Measurements from ENCODE around the gene TCEAL4. TPM values are rescaled to one million over a fixed set of nuclear protein-coding genes. Genes with fewer than 3 reads are reported as not detected.
A peak's percentile ranks its signal among the peaks of the same experiment; 100 is the strongest.

TCEAL4 gene
- polyA plus RNA-seq, 1 donor (not counting 4 experiments of a cell fraction or from before 2014, with no cell fraction given), result 73.1 TPM

DNA sequence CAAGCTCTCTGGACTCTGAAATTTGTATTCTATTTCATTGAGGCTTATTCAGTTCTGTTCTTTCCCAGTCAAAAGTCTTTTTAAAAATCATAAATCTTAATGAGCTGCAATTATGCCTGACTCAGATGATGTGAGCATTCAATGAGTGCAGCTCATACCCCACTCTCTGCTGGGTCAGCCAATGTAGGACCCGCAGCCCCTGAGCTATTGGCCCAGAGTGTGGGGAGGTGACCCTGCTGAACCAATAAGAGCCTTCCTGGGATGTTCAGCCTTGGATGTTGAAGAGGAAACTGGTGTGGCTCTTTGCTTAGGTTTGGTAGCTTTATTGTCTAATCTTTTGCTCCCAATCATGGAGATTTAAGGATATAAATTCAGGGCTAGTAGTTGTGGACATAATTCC is 12.1 kb upstream of the TCEAL4 start:
- Histone ChIP-seq H2AFZ (ENCODE audit: control insufficient read depth, low read length) (no peak overlapping the region), H3K4me2 (ENCODE audit: control insufficient read depth, extremely low read depth, insufficient read depth, low read depth, low read length) (no peak overlapping the region), H3K4me3 (ENCODE audit: control insufficient read depth in 2 of 3, extremely low read depth in 1 of 3, insufficient read depth in 2 of 3, low read depth in 1 of 3, low read length in 3 of 3) (no peak overlapping the region), H3K27ac (ENCODE audit: control insufficient read depth, insufficient read depth, low read length) (no peak overlapping the region), H3K9me3 (ENCODE audit: control insufficient read depth, low read depth, low read length) (no peaks in the 10 kb centered on the region), H3K9me1 (ENCODE audit: control insufficient read depth, extremely low read depth, insufficient read depth, low read length) (no peaks in the 10 kb centered on the region), H3K9ac (ENCODE audit: control insufficient read depth, extremely low read depth, insufficient read depth, low read length) (no peak overlapping the region), H4K20me1 (ENCODE audit: control insufficient read depth, extremely low read depth, insufficient read depth, low read length) (no peaks in the 10 kb centered on the region), H3K4me1 (ENCODE audit: control insufficient read depth, extremely low read depth, insufficient read depth, low read length) (peaks cover 3% of the 10 kb centered on the region), H3K36me3 (ENCODE audit: control insufficient read depth in 2 of 2, extremely low read depth in 1 of 2, insufficient read depth in 2 of 2, low read length in 2 of 2) (no peaks in the 10 kb centered on the region), H3K27me3 (ENCODE audit: control insufficient read depth, extremely low read depth, insufficient read depth, low read length) (no peaks in the 10 kb centered on the region), H3K79me2 (ENCODE audit: control insufficient read depth, insufficient read depth, low read length) (no peaks in the 10 kb centered on the region)
- dilution Hi-C loops (cut with MboI; ENCODE audit: extremely low pct_ligation_motif_present, low sequenced_read_pairs), result no loop called here
- DNase-seq (ENCODE audit: low read depth, low spot score) (no peak), FAIRE-seq (no peak)
- TF ChIP-seq, protein P1, sequence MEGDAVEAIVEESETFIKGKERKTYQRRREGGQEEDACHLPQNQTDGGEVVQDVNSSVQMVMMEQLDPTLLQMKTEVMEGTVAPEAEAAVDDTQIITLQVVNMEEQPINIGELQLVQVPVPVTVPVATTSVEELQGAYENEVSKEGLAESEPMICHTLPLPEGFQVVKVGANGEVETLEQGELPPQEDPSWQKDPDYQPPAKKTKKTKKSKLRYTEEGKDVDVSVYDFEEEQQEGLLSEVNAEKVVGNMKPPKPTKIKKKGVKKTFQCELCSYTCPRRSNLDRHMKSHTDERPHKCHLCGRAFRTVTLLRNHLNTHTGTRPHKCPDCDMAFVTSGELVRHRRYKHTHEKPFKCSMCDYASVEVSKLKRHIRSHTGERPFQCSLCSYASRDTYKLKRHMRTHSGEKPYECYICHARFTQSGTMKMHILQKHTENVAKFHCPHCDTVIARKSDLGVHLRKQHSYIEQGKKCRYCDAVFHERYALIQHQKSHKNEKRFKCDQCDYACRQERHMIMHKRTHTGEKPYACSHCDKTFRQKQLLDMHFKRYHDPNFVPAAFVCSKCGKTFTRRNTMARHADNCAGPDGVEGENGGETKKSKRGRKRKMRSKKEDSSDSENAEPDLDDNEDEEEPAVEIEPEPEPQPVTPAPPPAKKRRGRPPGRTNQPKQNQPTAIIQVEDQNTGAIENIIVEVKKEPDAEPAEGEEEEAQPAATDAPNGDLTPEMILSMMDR (optimal IDR thresholded peaks at IDR 0.05 in 1 of 3, IDR thresholded peaks at IDR 0.05 in 1 of 3, conservative IDR thresholded peaks at IDR 0.05 in 1 of 3; ENCODE audit: extremely low read depth in 1 of 3, insufficient read depth in 2 of 3, low read length in 3 of 3), result no peak
- no peak for TF ChIP-seq EZH2 (IDR thresholded peaks at IDR 0.05; ENCODE audit: low read length)

DNA sequence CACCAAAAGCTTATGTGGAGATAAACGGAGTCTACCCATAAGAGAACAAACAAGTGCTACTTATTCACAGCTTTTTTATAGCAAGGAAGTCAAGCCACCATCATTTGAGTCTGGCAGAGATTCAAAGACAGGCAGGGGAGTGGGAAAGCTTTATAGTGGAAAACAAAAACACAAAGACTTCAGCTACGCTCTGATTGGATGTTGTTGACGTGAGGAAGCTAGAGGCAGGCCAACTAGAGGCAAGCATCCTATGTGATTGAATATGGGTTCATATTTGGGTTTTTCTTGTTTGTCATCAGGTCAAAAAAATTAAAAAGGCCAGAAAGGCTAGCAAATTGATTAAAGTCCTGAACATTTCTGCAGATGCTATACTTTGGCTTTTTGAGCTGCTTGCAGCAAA is 719 bp upstream of the TCEAL4 start:
- dilution Hi-C loops (cut with MboI; ENCODE audit: extremely low pct_ligation_motif_present, low sequenced_read_pairs), result no loop called here
- Histone ChIP-seq H3K4me1 (ENCODE audit: control insufficient read depth, extremely low read depth, insufficient read depth, low read length) (no peaks in the 10 kb centered on the region), H3K27me3 (ENCODE audit: control insufficient read depth, extremely low read depth, insufficient read depth, low read length) (no peaks in the 10 kb centered on the region), H3K36me3 (ENCODE audit: control insufficient read depth in 2 of 2, extremely low read depth in 1 of 2, insufficient read depth in 2 of 2, low read length in 2 of 2) (peaks cover 2 to 3% of the 10 kb centered on the region in 2 experiments), H3K4me2 (ENCODE audit: control insufficient read depth, extremely low read depth, insufficient read depth, low read depth, low read length) (no peak overlapping the region), H3K27ac (ENCODE audit: control insufficient read depth, insufficient read depth, low read length) (no peak overlapping the region), H3K9ac (ENCODE audit: control insufficient read depth, extremely low read depth, insufficient read depth, low read length) (no peak overlapping the region), H3K79me2 (ENCODE audit: control insufficient read depth, insufficient read depth, low read length) (peaks cover 11% of the 10 kb centered on the region), H3K4me3 (ENCODE audit: control insufficient read depth in 2 of 3, extremely low read depth in 1 of 3, insufficient read depth in 2 of 3, low read depth in 1 of 3, low read length in 3 of 3) (no peak overlapping the region), H3K9me3 (ENCODE audit: control insufficient read depth, low read depth, low read length) (no peaks in the 10 kb centered on the region), H3K9me1 (ENCODE audit: control insufficient read depth, extremely low read depth, insufficient read depth, low read length) (no peaks in the 10 kb centered on the region), H4K20me1 (ENCODE audit: control insufficient read depth, extremely low read depth, insufficient read depth, low read length) (no peaks in the 10 kb centered on the region), H2AFZ (ENCODE audit: control insufficient read depth, low read length) (no peak overlapping the region)
- FAIRE-seq, result no peak
- no peak for TF ChIP-seq EZH2 (IDR thresholded peaks at IDR 0.05; ENCODE audit: low read length)
- no peak for DNase-seq (ENCODE audit: low read depth, low spot score)

DNA sequence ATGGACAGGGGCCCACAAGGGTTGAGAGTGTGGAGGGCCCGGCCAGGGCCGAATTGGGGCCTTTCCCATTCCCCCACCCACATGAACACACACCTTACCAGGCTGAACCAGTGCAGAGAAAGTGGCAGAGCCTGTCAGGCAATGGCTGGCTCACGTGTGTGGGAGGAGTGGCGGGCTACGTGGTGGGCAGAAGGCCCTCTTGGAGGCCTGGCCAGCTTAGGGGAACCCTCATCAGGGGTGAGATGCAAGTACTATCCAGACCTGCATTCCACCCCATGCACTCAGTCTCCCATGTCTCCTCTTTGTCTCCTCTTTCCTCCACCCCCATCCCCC is 965 bp downstream of the TCEAL4 start:
- Histone ChIP-seq H3K4me2 (ENCODE audit: control insufficient read depth, extremely low read depth, insufficient read depth, low read depth, low read length) (peak overlapping the region; percentile 63), H3K79me2 (ENCODE audit: control insufficient read depth, insufficient read depth, low read length) (peaks cover 11% of the 10 kb centered on the region), H3K9ac (ENCODE audit: control insufficient read depth, extremely low read depth, insufficient read depth, low read length) (peak overlapping the region; percentile 84), H3K27ac (ENCODE audit: control insufficient read depth, insufficient read depth, low read length) (peak overlapping the region; percentile 59), H3K9me1 (ENCODE audit: control insufficient read depth, extremely low read depth, insufficient read depth, low read length) (no peaks in the 10 kb centered on the region), H3K4me3 (ENCODE audit: control insufficient read depth in 2 of 3, extremely low read depth in 1 of 3, insufficient read depth in 2 of 3, low read depth in 1 of 3, low read length in 3 of 3) (peak overlapping the region; percentile 60 to 77 (median 70)), H2AFZ (ENCODE audit: control insufficient read depth, low read length) (no peak overlapping the region), H3K36me3 (ENCODE audit: control insufficient read depth in 2 of 2, extremely low read depth in 1 of 2, insufficient read depth in 2 of 2, low read length in 2 of 2) (peaks cover 2 to 3% of the 10 kb centered on the region in 2 experiments), H3K9me3 (ENCODE audit: control insufficient read depth, low read depth, low read length) (no peaks in the 10 kb centered on the region), H3K27me3 (ENCODE audit: control insufficient read depth, extremely low read depth, insufficient read depth, low read length) (no peaks in the 10 kb centered on the region), H3K4me1 (ENCODE audit: control insufficient read depth, extremely low read depth, insufficient read depth, low read length) (no peaks in the 10 kb centered on the region), H4K20me1 (ENCODE audit: control insufficient read depth, extremely low read depth, insufficient read depth, low read length) (no peaks in the 10 kb centered on the region)
- dilution Hi-C loops (cut with MboI; ENCODE audit: extremely low pct_ligation_motif_present, low sequenced_read_pairs), result no loop called here
- FAIRE-seq (no peak), DNase-seq (ENCODE audit: low read depth, low spot score) (no peak)
- TF ChIP-seq EZH2 (IDR thresholded peaks at IDR 0.05; ENCODE audit: low read length), result no peak
- TF ChIP-seq, protein P1 (optimal IDR thresholded peaks at IDR 0.05 in 1 of 3, IDR thresholded peaks at IDR 0.05 in 1 of 3, conservative IDR thresholded peaks at IDR 0.05 in 1 of 3; ENCODE audit: extremely low read depth in 1 of 3, insufficient read depth in 2 of 3, low read length in 3 of 3), result no peak

Data from keratinocyte (primary cell).